IPS-20b (cell line): ENCODE measurements around the gene STMN1.

ENCODE experiments used
- H3K27ac ChIP-seq: one replicate; pipeline ENCODE4 v1.5.1; 2013; ENCODE audit warnings: low read length
- H3K27me3 ChIP-seq: 2 replicates; pipeline ENCODE4 v1.6.1; 2013; ENCODE audit warnings: mild to moderate bottlenecking, low read length, inconsistent platforms; ENCODE audit not compliant: insufficient read depth
- H3K36me3 ChIP-seq: 2 replicates; pipeline ENCODE4 v1.6.1; 2013; ENCODE audit warnings: low read depth, mild to moderate bottlenecking, inconsistent platforms, low read length, moderate library complexity; ENCODE audit not compliant: insufficient read depth
- H3K4me1 ChIP-seq: 2 replicates; pipeline ENCODE4 v1.6.1; 2013; ENCODE audit warnings: mild to moderate bottlenecking, control low read depth, inconsistent platforms, low read length, moderate library complexity; ENCODE audit not compliant: insufficient read depth
- H3K4me3 ChIP-seq: 2 replicates; pipeline ENCODE4 v1.5.1; 2013; ENCODE audit warnings: mild to moderate bottlenecking, low read length, inconsistent platforms
- H3K9ac ChIP-seq: 2 replicates; pipeline ENCODE4 v1.6.1; 2013; ENCODE audit warnings: low read depth, mild to moderate bottlenecking, inconsistent platforms, low read length, moderate library complexity
- H3K9me3 ChIP-seq: 2 replicates; pipeline ENCODE4 v1.6.1; 2013; ENCODE audit warnings: mild to moderate bottlenecking, low read depth, low read length, inconsistent platforms; ENCODE audit not compliant: insufficient read depth

The STMN1 gene

GRCh38 chr1:25900219-25900618 lies 6.0 kb downstream of the STMN1 start:
- Histone ChIP-seq H3K27ac (no peak overlapping the region), H3K36me3 (peaks cover 78% of the 10 kb centered on the region), H3K4me3 (no peak overlapping the region), H3K9me3 (no peaks in the 10 kb centered on the region), H3K9ac (no peak overlapping the region), H3K27me3 (no peaks in the 10 kb centered on the region), H3K4me1 (peaks cover 11% of the 10 kb centered on the region; the same call in 1 of the 2 replicates)

- Histone ChIP-seq H3K4me1 (peaks cover 11% of the 10 kb centered on the region; the same call in 1 of the 2 replicates), H3K27ac (no peak overlapping the region), H3K9ac (no peak overlapping the region), H3K4me3 (no peak overlapping the region), H3K9me3 (no peaks in the 10 kb centered on the region), H3K36me3 (peaks cover 78% of the 10 kb centered on the region), H3K27me3 (no peaks in the 10 kb centered on the region)
These were observed 6.4 kb downstream of the STMN1 start for GRCh38 chr1:25899792-25900191.

GRCh38 chr1:25898223-25899015 lies 7.8 kb downstream of the STMN1 start:
- H3K36me3 ChIP-seq, result peaks cover 71% of the 10 kb centered on the region
- no peak overlapping the region for H3K9ac ChIP-seq
- no peak overlapping the region for H3K27ac ChIP-seq
- no peaks in the 10 kb centered on the region for H3K9me3 ChIP-seq
- H3K4me1 ChIP-seq, result no peaks in the 10 kb centered on the region; the same call in 1 of the 2 replicates
- H3K4me3 ChIP-seq, result no peak overlapping the region
- H3K27me3 ChIP-seq, result no peaks in the 10 kb centered on the region

GRCh38 chr1:25897754-25898153 lies 8.5 kb downstream of the STMN1 start:
- Histone ChIP-seq H3K27me3 (no peaks in the 10 kb centered on the region), H3K27ac (no peak overlapping the region), H3K9me3 (no peaks in the 10 kb centered on the region), H3K36me3 (peaks cover 64% of the 10 kb centered on the region), H3K9ac (no peak overlapping the region), H3K4me1 (peaks cover 4% of the 10 kb centered on the region; the same call in 1 of the 2 replicates), H3K4me3 (no peak overlapping the region)

- Histone ChIP-seq H3K27me3 (no peaks in the 10 kb centered on the region), H3K4me3 (no peak overlapping the region), H3K4me1 (peaks cover 11% of the 10 kb centered on the region; the same call in 1 of the 2 replicates), H3K36me3 (peaks cover 49% of the 10 kb centered on the region), H3K9ac (no peak overlapping the region), H3K27ac (no peak overlapping the region), H3K9me3 (no peaks in the 10 kb centered on the region)
These were observed 10.0 kb downstream of the STMN1 start for GRCh38 chr1:25896266-25896665.

- peaks cover 11% of the 10 kb centered on the region; the same call in 1 of the 2 replicates for H3K4me1 ChIP-seq
- peaks cover 41% of the 10 kb centered on the region for H3K36me3 ChIP-seq
- H3K4me3 ChIP-seq, result no peak overlapping the region
- no peak overlapping the region for H3K9ac ChIP-seq
- no peaks in the 10 kb centered on the region for H3K9me3 ChIP-seq
- no peaks in the 10 kb centered on the region for H3K27me3 ChIP-seq
- H3K27ac ChIP-seq, result no peak overlapping the region
These were observed 10.7 kb downstream of the STMN1 start for GRCh38 chr1:25895365-25895990.

GRCh38 chr1:25893116-25893515 lies 13.1 kb downstream of the STMN1 start:
- H3K4me1 ChIP-seq, result peaks cover 11% of the 10 kb centered on the region; the same call in 1 of the 2 replicates
- no peaks in the 10 kb centered on the region for H3K9me3 ChIP-seq
- H3K27ac ChIP-seq, result no peak overlapping the region
- no peak overlapping the region for H3K4me3 ChIP-seq
- peaks cover 18% of the 10 kb centered on the region for H3K36me3 ChIP-seq
- no peaks in the 10 kb centered on the region for H3K27me3 ChIP-seq
- H3K9ac ChIP-seq, result no peak overlapping the region

- no peak overlapping the region for H3K4me3 ChIP-seq
- H3K4me1 ChIP-seq, result peaks cover 11% of the 10 kb centered on the region; the same call in 1 of the 2 replicates
- H3K36me3 ChIP-seq, result 0 out of 2 replicates have a peak, but pooled peaks cover 8% of the 10 kb centered on the region
- H3K9ac ChIP-seq, result no peak overlapping the region
- H3K9me3 ChIP-seq, result no peaks in the 10 kb centered on the region
- no peak overlapping the region for H3K27ac ChIP-seq
- no peaks in the 10 kb centered on the region for H3K27me3 ChIP-seq
These were observed 14.6 kb downstream of the STMN1 start for GRCh38 chr1:25891606-25892005.

GRCh38 chr1:25890239-25891034 lies 15.8 kb downstream of the STMN1 start:
- Histone ChIP-seq H3K4me3 (no peak overlapping the region), H3K27ac (no peak overlapping the region), H3K27me3 (no peaks in the 10 kb centered on the region), H3K36me3 (0 out of 2 replicates have a peak, but pooled peaks cover 5% of the 10 kb centered on the region), H3K9ac (no peak overlapping the region), H3K4me1 (peaks cover 11% of the 10 kb centered on the region; the same call in 1 of the 2 replicates), H3K9me3 (no peaks in the 10 kb centered on the region)

- no peaks in the 10 kb centered on the region for H3K9me3 ChIP-seq
- H3K36me3 ChIP-seq, result 0 out of 2 replicates have a peak, but pooled peaks cover 5% of the 10 kb centered on the region
- H3K4me3 ChIP-seq, result no peak overlapping the region
- H3K4me1 ChIP-seq, result peaks cover 11% of the 10 kb centered on the region; the same call in 1 of the 2 replicates
- H3K9ac ChIP-seq, result no peak overlapping the region
- no peak overlapping the region for H3K27ac ChIP-seq
- H3K27me3 ChIP-seq, result no peaks in the 10 kb centered on the region
These were observed 16.7 kb downstream of the STMN1 start for GRCh38 chr1:25889470-25889869.

GRCh38 chr1:25888426-25888987 lies 17.7 kb downstream of the STMN1 start:
- Histone ChIP-seq H3K27ac (no peak overlapping the region), H3K4me1 (peaks cover 11% of the 10 kb centered on the region; the same call in 1 of the 2 replicates), H3K9ac (no peak overlapping the region), H3K27me3 (no peaks in the 10 kb centered on the region), H3K9me3 (no peaks in the 10 kb centered on the region), H3K36me3 (no peaks in the 10 kb centered on the region), H3K4me3 (no peak overlapping the region)
